DND-41 (cell line): ENCODE data around the gene ANKRD65.

Experiments used
- ATAC-seq: fragments of 200-7000 bp; cut with Tn5 transposase; 3 replicates; pipeline ENCODE4 v1.9.1; 2021; ENCODE audit warnings: low read depth; ENCODE audit not compliant: insufficient read depth
- DNase-seq: peaks from one replicate; pipeline ENCODE4 v3.0.0-alpha.2; 2020
- H2AFZ ChIP-seq: 2 replicates; pipeline ENCODE4 v1.6.0; 2012; ENCODE audit warnings: low read depth, low read length
- H3K27ac ChIP-seq: 2 replicates; pipeline ENCODE4 v1.5.1; 2012; ENCODE audit warnings: low read length, inconsistent platforms
- H3K27me3 ChIP-seq: fragments of 200-600 bp; sonication (generic); 2 replicates; pipeline ENCODE4 v1.6.0; 2012; ENCODE audit warnings: low read length, mild to moderate bottlenecking, inconsistent platforms; ENCODE audit not compliant: insufficient read depth, poor library complexity
- H3K36me3 ChIP-seq: 2 replicates; pipeline ENCODE4 v1.5.1; 2012; ENCODE audit warnings: low read length, inconsistent platforms; ENCODE audit not compliant: insufficient read depth
- H3K4me1 ChIP-seq: 2 replicates; pipeline ENCODE4 v1.5.1; 2012; ENCODE audit warnings: mild to moderate bottlenecking, low read length; ENCODE audit not compliant: insufficient read depth
- H3K4me2 ChIP-seq: 2 replicates; pipeline ENCODE4 v1.6.0; 2012; ENCODE audit warnings: mild to moderate bottlenecking, moderate library complexity, low read length, inconsistent platforms; ENCODE audit not compliant: insufficient read depth
- H3K4me3 ChIP-seq, 2 experiments: fragments of 200-600 bp in 1 of 2; shearing (Covaris generic) in 1 of 2; 2 replicates each; pipeline ENCODE4 v1.5.1; 2012 to 2016; ENCODE audit warnings: inconsistent platforms in 2 of 2, low read length in 2 of 2, mild to moderate bottlenecking in 2 of 2, low read depth in 1 of 2, moderate library complexity in 1 of 2
- H3K79me2 ChIP-seq: 2 replicates; pipeline ENCODE4 v1.6.0; 2012; ENCODE audit warnings: low read length, inconsistent platforms; ENCODE audit not compliant: insufficient read depth
- H3K9ac ChIP-seq: 2 replicates; pipeline ENCODE4 v1.6.0; 2012; ENCODE audit warnings: low read depth, mild to moderate bottlenecking, inconsistent platforms, low read length, moderate library complexity
- H3K9me3 ChIP-seq: 2 replicates; pipeline ENCODE4 v1.5.1; 2012; ENCODE audit warnings: low read length, moderate library complexity, mild to moderate bottlenecking, inconsistent platforms; ENCODE audit not compliant: insufficient read depth, severe bottlenecking
- H4K20me1 ChIP-seq: 2 replicates; pipeline ENCODE4 v1.6.0; 2012; ENCODE audit warnings: low read length; ENCODE audit not compliant: insufficient read depth
- EZH2 ChIP-seq: IDR thresholded peaks from 3 replicates; pipeline ENCODE4 v1.6.1; 2012; ENCODE audit warnings: borderline replicate concordance, low read depth, mild to moderate bottlenecking, moderate library complexity, low read length, inconsistent platforms; ENCODE audit not compliant: severe bottlenecking
- TF ChIP-seq, protein P1 (sequence below): IDR thresholded peaks from 2 replicates; pipeline ENCODE4 v1.5.1; 2012; ENCODE audit warnings: borderline replicate concordance, low read length, moderate library complexity, mild to moderate bottlenecking; ENCODE audit not compliant: poor library complexity, severe bottlenecking; ENCODE audit errors: extremely low read depth

ANKRD65 gene

DNA sequence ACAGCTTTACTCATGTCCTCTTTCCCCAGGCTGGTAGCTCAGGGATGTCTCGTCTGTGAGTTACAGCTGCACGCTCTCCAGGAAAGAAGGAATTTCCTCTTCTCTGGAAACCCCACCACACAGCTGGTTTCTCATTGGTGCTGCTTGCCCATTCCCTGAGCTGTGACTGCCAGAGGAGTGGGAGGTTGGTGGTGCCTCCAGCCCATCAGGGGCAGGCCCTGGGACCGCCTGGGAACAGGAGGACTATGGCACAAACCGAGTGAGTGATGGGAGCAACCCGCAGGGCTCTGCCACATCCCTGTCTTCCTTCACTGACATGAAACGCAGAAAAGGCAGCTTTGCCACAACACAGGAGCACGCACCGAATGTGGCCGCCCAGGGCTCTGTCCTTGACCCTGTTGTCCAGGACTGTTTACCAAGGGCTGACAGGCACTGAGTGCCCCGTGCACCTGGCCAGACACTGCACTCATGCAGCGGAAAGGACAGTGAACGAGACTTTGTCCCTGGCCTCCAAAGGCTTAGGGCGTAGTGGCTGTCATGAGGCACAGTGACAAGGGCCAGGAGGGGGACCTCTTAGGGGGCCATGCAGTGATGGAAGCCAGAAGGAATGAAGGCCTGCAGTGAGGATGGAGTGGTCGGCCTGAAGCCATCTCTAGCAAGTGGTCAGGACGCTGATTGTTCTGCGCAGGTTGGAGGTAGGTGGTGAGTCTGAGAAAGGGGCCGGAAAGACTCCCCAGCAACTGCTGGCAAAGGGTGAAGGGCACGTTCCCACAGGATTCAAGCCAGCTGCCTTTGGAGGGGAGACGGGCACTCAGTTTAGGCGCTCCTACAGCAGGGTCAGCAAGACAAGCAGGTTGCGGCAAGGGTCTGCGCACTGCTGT is 20.3 kb downstream of the ANKRD65 start:
- Histone ChIP-seq H3K9ac (peak overlapping the region; percentile 71), H3K4me1 (peaks cover 59% of the 10 kb centered on the region), H3K27me3 (no peaks in the 10 kb centered on the region), H2AFZ (no peak overlapping the region), H3K4me2 (peak overlapping the region; percentile 98), H3K36me3 (peaks cover 75% of the 10 kb centered on the region), H3K79me2 (peaks cover 82% of the 10 kb centered on the region), H3K4me3 (peak overlapping the region; percentile 87 to 94; a peak in 3 of 4 replicates), H3K9me3 (no peaks in the 10 kb centered on the region), H3K27ac (peak overlapping the region; percentile 87), H4K20me1 (peaks cover 35% of the 10 kb centered on the region)
- no peak for ATAC-seq
- DNase-seq = no peak
- no peak for TF ChIP-seq EZH2
- TF ChIP-seq, protein P1, sequence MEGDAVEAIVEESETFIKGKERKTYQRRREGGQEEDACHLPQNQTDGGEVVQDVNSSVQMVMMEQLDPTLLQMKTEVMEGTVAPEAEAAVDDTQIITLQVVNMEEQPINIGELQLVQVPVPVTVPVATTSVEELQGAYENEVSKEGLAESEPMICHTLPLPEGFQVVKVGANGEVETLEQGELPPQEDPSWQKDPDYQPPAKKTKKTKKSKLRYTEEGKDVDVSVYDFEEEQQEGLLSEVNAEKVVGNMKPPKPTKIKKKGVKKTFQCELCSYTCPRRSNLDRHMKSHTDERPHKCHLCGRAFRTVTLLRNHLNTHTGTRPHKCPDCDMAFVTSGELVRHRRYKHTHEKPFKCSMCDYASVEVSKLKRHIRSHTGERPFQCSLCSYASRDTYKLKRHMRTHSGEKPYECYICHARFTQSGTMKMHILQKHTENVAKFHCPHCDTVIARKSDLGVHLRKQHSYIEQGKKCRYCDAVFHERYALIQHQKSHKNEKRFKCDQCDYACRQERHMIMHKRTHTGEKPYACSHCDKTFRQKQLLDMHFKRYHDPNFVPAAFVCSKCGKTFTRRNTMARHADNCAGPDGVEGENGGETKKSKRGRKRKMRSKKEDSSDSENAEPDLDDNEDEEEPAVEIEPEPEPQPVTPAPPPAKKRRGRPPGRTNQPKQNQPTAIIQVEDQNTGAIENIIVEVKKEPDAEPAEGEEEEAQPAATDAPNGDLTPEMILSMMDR = no peak

DNA sequence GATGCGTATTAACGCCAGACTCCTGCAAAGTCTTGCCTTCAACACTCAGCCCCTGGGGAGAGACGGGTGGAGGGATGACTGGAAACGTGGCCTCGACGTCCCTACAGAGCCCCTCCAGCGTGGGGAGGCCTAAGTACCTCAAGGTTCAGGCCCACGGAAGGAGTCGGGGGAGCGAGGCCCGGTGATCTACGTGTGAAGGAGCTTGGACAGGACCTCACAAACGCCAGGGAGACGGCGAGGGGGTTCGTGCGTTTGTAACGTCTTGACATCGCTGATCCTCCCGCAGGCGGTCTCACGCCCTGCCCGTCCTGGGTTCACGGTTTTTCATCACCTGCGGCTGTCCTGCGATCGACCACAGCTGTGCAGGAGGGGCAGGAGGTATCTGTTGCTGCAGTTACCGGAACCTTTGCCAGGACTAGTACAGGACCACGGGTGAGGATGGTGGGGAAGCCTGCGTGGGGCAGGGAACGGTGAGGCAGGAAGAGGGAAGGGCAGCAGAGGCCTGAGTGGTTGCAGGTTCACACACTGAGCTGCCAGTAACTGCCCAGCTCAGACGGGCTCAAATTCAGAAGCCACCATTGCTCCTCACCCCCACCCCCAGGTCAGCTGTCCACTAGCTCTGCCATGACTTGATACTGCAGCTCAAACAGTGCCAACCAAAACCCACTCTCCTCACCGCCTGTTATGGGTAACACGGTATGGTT is 21.1 kb downstream of the ANKRD65 start:
- Histone ChIP-seq H2AFZ (peak overlapping the region; percentile 69), H3K79me2 (peaks cover 82% of the 10 kb centered on the region), H3K27me3 (no peaks in the 10 kb centered on the region), H3K4me2 (peak overlapping the region; percentile 98), H3K4me3 (peak overlapping the region; percentile 87 to 94), H3K27ac (peak overlapping the region; percentile 87), H4K20me1 (peaks cover 31% of the 10 kb centered on the region), H3K36me3 (peaks cover 75% of the 10 kb centered on the region), H3K9me3 (no peaks in the 10 kb centered on the region), H3K4me1 (peaks cover 56% of the 10 kb centered on the region), H3K9ac (peak overlapping the region; percentile 71)
- DNase-seq (peak; percentile 39), ATAC-seq (0 out of 3 replicates have a peak, but pooled peaks have one; percentile 0)
- TF ChIP-seq EZH2 = no peak
- TF ChIP-seq, protein P1 = no peak

DNA sequence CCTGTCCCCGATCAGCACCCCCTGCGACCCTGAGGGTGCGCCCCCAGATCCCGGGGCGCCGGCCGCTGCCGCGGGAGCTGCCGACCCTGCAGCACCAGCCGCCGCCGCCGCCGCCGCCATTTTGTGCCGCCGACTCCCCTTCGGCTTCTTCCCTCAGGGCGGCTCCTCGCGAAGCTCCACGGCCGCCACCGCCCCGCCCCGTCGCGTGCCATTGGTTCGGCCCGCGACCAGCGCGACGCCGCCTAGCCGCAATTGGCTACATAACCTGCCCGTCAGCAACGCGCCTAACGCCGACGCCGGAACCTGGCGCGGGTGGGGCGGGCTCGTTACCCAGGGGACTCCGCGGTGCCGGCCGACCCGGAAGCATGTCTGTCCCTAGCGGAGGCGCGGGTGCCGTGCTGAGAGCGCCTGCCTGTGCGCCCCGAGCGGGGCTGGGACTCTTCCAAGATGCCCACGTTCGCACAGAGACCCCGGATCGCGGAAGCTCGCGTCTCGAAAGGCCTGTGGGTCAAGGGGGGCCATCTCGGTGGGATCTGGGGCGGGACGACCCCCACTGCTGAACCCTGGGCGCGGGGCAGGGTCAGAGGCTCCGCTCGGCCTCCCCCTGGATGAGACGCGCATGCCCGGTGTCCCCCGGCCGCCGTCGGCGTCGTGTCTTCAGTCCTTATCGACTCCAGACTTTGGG is 21.7 kb downstream of the ANKRD65 start, which contains the start of gene CCNL2:
TSS of gene CCNL2 (minus strand) at position 149 of the 685 bp plus-strand sequence. CDS start at position 120, 29 bp downstream.
- Histone ChIP-seq H3K9me3 (no peaks in the 10 kb centered on the region), H3K27me3 (no peaks in the 10 kb centered on the region), H3K4me3 (peak within 1 kb of the TSS; percentile 87 to 94), H3K4me2 (peak within 1 kb of the TSS; percentile 98), H4K20me1 (peaks cover 28% of the 10 kb centered on the region), H3K4me1 (peaks cover 50% of the 10 kb centered on the region), H3K79me2 (peaks cover 81% of the 10 kb centered on the region), H3K27ac (peak within 1 kb of the TSS; percentile 88), H3K36me3 (peaks cover 75% of the 10 kb centered on the region), H3K9ac (peak within 1 kb of the TSS; percentile 71), H2AFZ (peak within 1 kb of the TSS; percentile 75)
- peak; percentile 99 for DNase-seq
- TF ChIP-seq, protein P1 = peak; percentile 68
- TF ChIP-seq EZH2 = no peak
- ATAC-seq = peak; percentile 95
